NOMO-1 (cell line): ENCODE measurements around the gene NCK2.

Source experiments
- DNase-seq, 2 experiments: peaks; one replicate each; lab custom pipeline; 2025; ENCODE audit not compliant: unreplicated experiment in 2 of 2; lab: John Stamatoyannopoulos, UW

The NCK2 gene

DNA sequence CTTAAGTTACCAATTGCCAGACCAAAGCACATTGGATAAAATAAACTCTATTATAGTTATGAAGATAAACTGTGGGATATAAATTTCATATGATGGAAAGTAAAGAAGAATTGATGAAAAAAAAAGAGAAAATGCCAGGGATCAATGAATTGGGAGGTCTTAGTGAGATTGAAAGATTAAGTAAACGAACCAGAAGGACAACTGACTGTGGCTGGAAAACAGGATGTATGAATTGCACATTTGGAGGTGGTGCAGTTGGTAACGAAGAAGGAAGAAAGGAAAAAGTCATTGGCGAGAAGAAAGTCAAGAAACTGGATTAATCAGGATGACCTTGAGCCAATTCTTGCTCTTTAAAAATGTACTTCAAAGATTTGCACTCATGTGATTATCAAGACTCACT, 166.7 kb downstream of the NCK2 start:
- DNase-seq: no peak

DNA sequence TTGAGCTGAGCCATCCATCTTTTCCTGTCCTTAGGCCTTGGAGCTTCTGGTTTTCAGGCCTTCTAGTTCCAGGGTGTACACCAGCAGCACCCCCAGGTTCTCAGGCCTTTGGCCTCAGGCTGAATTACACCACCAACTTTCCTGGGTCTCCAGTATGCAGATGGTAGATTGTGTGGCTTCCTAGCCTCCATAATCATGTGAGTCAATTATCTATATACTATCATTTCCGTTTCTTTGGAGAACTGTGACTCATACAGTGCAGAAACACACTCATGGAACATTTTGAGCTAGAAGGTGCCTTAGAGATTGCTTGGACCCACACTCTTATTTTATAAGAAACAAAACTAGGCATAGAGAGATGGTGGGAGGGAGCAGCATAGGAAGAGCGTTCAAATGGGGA, 167.4 kb downstream of the NCK2 start:
- DNase-seq: peak in 1 of 2 experiments; percentile 18

DNA sequence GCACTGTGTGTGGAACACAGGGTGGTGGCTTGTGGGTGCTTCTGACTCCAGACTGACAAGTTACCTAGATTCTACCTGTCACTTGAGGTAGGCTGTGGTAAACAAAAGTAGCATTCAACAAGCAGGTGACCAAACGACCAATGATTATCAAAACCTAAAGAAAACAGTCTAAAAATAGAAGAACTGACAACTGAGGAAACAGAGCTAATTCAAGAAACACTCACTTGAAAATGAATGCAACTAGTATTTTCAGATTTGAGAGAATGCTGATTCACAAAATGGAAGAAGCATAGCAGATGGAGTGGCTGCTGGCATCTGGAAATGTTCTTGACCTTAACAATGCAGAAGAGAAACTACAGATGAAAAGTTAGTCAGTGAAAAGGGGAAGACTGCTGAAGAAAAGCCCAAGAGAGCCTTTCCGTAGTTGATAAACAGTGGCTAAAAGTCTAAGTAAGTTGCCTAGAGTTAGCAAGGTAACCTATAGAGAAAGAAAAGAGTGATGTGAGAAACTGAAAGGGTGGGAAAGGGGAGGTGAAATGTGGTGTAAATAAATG, 170.4 kb downstream of the NCK2 start:
- peak; percentile 72 to 86 for DNase-seq

DNA sequence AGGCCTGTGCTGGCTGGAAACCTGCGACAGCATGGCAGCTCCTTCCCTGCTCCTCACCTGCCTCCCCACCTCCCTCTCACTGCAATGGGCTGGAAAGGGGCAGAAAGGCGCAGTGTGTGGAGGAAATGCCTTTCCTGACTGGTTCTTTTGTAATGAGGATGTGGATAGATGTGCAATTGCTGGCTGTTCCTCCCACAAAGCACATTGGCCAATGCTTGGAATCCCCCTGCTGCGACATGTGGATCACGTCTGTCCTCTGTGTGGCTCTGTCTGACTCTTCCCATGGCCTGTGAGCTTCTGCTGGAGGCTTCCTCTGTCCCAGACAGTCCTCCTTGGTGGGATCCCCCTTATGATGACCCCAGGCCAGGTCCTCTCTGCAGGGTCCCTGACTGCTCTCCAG, 172.5 kb downstream of the NCK2 start:
- DNase-seq: no peak

DNA sequence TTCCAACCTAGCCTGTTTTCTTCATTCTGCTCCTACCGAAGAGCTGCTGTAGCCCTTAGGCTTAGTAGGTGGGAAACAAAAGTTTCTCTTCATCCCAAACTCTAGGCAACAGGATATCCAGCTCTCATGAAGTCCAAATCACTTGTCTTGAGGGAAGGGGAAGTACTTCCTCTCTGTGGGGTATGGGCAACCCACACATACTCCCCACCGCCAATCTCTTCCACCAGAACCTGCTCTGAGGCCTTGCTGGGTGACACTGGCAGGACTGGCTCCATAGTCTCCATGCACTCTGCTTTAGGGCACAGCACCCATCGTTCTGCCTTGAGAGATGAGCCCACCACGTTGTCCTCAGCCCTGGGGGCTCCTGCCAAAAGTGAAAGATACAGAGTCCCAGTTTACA, 173.0 kb downstream of the NCK2 start:
- no peak for DNase-seq

DNA sequence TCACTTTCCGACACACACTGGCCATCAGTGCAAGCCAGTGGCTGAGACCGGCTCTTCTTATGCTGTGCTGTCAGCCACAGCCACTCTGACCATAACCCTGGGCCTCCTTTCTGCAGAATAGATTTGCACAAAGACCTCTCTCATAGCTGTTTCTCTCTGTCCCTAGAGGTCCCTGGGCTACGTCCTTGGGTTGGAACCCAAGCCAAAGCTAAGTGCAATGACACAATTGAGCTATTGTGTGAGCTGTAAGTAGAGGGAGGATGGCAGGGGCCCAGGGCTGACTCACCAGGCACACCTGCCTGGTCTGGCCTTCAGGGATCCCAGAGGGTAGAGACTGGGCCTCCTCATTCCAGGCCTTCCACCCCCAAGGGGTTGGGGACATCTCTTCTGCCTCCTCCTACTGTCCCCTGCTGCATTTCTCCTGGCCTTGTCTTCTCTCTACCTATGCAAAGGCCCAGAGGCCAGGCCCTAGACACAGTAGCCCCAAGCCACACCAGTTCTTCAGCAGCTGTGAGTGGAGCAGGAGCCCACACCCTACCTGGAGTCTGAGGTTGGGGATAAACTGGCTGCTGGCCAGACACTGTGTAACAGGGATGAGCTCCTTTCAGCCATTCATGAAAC, 174.6 kb downstream of the NCK2 start:
- DNase-seq: no peak

DNA sequence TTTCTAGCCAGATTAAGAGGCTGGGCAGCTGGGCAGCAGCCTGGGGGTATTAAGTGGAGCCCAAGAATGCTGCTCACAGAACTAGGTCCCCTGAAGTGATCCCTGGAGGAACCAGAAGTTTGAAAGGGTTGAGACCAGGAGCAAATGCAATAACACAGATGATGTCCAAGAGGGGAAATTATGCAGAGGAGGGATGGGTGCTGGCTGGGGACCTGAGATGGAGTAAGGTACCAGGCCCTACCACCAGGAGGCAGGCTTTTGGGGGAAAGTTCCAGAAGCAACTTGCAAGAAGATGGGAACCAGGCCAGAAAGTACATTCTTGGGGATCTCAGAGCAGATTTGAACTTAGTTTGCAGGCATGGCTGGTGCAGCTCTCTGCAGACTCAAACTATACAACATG, 175.1 kb downstream of the NCK2 start:
- no peak for DNase-seq

DNA sequence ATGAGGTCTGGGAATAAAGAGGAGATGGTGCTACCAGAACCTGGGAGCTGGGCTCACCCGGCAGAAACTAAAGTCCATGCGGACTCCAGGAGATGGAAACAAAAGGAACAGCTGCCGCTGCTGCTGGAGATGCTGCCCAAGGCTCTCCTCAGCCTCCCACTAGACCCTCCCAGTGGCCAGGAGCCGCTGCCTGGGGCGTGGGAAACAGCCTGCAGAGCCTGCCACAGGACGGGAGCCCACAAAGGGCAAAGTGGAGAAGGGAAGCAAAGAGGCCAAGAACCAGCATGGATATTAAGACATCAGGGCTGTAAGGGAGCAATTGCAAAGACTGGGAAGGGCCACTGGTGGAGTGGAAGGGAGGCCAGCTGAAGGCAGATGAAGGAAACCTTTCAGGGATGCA, 179.6 kb downstream of the NCK2 start:
- DNase-seq: no peak

DNA sequence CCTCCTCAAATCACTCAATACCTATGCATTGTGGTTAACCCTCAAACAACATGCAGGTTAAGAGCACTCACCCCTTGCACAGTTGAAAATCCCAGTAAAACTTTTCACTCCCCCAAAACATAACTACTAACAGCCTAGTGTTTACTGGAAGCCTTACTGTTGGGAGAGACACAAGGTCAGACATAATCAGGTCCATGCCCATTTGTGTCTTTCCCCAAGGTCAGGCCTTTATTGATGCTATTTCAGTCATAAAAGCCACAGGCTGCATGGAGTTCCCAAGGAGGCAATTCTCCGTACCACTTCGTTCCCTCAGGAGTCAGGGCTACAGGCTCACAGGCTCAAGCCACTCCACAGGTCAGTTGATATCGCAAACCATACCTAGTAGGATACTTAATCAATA, 180.2 kb downstream of the NCK2 start:
- no peak for DNase-seq

DNA sequence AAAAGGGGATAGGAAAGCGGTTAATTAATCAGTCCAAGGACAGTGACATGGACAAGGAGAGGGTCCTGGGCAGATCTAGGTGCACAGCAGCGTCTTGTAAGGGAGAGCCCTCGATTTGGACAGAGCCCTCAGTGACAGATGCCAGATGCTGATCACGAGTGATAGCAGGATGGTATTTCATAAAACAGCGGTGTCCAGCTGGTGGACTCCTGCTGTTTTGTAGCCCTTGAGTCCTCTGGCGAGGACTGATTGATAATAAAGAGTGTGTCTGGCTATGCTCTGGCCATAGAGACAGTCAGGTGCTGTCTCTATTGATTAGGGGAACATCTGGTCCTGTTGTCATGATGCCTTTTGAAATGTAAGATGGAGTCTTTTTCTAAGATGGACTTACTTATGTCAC, 180.7 kb downstream of the NCK2 start:
- DNase-seq: no peak

DNA sequence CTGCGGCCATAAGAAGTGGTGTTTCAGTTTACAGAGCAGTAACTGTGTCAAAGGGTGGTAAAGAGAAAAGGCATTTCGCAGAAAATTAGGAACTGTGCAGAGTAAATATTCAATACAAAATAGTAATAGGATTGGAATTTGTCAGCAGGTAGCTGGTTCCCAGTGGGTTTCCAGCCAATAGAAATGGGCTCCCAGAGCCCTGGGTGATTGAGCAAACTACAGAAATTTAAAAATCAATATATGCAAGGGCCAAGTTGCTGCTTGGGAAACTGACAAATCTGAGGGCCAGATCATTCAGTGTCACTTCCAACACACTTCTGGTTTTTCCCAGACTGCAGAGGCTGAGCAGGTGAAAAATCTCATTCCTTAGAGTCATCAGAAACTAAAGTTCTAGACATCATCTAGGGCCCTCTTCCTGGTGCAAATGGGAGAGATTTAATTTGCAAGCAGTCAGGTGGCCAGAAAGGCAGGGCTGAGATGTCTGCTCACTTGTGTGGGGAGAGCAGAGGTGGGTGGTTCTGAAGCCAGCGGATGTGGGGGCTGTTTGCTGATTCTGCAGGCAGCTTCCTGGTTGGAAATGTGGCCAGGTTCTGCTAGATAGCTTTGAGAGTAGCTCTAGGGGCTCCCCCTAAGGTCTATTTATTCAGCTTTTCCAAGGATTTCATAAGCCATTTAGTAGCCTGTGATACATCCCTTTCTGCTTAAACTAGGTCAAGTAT, 182.4 kb downstream of the NCK2 start:
- no peak for DNase-seq

DNA sequence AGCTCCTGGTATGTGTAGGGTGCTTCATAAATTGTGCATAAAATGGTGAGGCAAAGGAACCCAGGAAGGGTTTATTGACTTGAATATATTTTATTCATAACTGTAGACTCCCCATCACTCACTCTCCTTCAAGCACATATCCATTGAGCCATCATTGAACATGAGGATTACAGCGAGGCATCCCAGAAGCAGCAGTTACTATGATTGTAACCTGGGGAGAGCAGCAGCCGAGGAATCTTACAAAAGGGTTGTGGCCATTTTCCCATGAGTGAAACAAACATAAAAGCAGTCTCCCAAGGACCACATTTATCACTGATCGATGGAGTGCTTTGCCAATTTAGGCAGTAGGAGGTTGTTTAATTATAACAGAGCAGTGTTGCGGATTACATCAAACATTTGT, 183.4 kb downstream of the NCK2 start:
- DNase-seq: no peak

DNA sequence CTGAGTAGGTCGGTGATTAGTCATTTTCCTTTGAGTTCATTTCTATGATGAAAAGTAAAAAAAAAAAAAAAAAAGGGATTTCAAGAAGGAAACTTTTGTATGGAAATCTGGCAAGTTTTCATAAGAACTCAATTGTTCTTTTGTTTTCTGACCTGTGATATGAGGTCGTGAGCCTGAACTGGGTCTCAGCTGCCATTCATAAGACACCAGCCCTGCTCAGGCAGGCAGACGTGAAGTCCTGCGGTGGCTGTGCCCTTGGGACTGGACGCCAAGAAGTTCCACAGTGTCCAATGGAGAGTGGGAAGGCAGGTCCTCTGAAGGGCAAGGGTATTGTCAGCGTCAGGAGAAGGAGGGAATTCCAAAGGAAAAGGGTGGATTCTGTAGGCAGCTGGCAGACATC, 183.9 kb downstream of the NCK2 start:
- no peak for DNase-seq

DNA sequence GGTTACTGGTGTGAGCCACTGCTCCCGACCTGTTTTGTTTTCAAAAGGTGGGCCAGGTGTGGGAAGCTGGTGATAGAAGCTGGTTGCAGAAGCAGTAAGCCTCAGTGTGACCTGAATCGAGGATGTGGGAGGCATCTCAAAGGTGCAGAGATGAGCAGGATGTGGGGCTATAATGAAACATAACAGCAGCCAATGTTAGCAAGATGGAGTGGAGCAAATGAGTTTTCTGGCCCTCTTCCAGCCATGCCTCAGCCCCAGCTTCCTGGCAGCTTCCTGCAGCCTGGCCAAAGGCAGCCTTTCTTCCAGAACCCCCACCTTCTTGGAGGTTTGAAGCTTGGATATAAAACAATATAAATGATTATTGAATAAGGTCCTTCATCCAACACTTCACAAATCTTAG, 184.8 kb downstream of the NCK2 start:
- DNase-seq: no peak

DNA sequence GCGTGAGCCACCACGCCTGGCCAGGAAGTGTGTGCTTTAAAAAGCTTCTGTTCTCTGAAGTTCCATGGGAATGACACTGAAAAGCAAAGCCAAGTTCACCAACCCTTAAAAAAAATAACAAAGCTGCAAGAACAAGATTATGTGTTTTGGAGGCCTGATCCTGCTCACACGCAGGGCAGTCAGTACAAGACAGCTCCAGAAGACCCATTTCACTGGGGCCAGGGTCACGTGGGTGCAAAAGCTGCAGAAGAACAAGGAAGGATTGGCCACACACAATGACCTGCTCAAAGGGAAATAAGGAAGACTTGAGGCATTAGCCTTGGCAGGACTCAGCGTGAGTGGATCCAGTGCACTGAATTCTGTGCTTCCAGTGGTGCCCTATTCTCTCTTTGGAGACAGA, 187.9 kb downstream of the NCK2 start:
- no peak for DNase-seq

DNA sequence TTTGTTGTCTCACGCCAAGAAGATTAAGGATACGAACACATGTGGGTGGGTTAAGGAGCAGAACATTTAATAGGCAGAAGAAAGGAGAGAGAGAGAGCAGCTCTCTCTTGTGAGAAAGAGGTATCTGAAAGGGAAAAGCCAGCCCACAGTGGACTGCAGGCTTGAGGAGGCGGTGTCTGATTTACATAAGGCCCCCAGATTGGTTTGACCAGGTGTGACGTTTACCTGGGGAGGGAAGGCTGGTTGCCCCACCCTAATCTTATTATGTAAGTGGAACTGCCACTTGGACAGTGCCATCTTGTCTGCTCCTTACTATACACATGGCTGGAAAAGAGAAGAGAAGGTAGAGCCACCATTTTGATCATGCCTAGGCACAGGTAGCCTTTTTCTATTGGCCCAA, 189.2 kb downstream of the NCK2 start:
- DNase-seq: no peak

DNA sequence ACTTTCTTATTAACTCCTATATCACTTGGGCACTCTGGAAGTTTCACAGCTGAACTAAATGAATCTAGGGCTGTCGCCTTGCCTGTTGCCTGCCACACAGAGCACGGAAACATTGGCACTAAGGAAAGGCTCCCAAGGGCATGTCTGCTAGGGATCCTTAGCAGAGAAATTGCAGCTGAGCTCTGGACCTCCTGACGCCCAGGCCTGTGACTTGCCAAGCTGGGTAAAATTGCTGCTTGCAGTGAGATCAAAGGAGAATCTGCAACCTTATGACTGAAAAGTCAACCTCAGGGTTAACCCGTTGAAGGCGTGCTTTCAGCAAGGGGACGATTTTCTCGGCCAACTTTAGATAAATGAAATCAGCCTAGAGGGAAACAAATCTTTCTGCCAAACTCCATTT, 189.8 kb downstream of the NCK2 start:
- no peak for DNase-seq

DNA sequence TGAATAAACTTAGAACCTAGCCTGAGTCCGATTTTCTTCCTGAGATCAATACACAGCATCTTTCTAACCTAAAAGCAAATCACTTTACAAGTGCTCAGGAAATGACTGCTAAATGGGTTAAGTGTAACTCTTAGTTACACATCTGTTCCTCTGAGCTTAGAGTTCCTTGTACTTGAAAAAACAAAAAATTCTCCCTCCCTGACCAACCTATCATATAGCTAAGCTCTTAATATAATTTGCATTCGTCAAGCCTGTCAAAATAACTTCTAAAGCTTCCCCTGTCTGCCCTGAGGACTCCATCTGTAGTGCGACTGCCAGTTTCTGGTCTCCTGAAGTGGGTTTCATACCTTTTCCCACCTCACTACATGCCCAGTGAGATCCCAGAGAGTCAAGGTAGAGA, 190.4 kb downstream of the NCK2 start:
- no peak for DNase-seq

DNA sequence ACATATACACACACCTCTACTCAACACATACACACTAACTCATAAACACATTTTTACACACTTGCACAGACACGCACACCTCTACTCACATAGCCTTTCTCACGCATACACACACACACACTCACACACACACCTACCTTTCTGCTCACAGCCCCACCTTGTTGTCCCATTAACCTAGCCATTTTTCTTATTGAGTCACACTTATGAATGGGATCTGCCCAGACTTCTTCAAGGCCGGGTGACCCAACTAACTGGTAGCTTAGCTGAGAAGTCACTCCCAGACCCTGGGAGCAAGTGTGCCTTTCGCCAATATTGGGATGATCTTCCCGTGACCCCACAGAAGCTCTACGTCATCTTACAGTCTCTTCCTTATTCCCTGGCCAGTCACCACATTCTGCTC, 192.2 kb downstream of the NCK2 start:
- DNase-seq: no peak

DNA sequence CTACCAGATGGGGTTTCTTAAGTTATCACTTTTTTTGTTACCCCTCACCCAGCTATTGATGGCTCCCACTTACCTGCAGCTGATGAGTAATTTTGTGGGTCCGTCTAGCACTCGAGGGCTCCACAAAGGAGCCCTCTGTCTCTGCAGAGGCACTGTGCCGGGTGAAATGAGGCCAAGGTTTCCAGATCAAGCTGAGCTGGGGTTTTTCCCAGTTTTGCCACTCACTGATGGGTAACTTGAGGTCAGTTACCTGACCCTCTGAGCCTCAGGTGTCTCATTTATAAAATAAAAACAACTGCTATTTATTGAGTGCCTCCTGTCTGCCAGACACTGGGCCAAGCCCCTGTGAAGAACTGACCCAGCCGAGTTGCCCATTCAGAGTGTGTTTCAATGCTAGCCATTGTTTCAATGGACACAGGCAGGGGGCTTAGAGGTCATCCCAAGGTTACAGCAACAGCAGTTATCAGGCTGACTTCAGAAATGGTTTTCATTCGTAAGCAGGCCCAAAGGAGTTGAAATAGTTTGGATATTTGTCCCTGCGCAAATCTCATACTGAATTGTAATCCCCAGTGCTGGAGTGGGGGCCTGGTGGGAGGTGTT, 192.9 kb downstream of the NCK2 start:
- no peak for DNase-seq
